ENCODE results near the gene ARHGAP24. TPM values are rescaled to one million over a fixed set of nuclear protein-coding genes. Genes with fewer than 3 reads are reported as not detected.

The ARHGAP24 gene
- total and polyA plus RNA-seq, 10 of the 15 experiments (the other 5 are each of a cell fraction or from before 2014, with no cell fraction given): 0.10 to 4.2 (median 0.52) TPM

DNA sequence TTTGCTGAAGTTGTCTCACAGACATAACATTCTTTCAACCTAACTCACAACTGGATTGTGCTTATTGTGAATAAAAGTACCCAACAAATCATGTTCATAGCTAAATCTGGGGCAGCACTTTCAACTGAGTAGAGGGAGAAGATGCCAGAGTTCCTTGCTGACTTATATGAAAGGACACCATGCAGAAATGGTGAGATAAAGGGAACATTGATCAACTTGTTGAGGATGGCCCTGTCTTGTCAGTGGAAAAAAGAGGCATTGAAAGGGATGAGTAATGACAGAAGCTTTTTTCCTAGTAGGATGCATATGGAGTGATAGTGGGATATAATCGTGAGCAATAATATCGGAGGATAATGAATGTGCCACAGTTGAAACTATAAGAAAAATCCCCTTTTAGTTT lies 221.7 kb downstream of the ARHGAP24 start:
- H3K79me2 ChIP-seq (ENCODE audit: control insufficient read depth, insufficient read depth, low read length): no peaks in the 10 kb centered on the region
- CTCF ChIA-PET: no interaction called here
- intact Hi-C loops (cut with micrococcal nuclease; ENCODE audit: unreplicated experiment) (no loop called here), in situ Hi-C loops (cut with MboI) (no loop called here)
- DNase-seq (ENCODE audit: low read depth, low spot score) (no peak), ATAC-seq (no peak), FAIRE-seq (no peak)
- H4K20me1 ChIP-seq (ENCODE audit: control insufficient read depth, insufficient read depth): no peaks in the 10 kb centered on the region
- H3K4me3 ChIP-seq: no peak overlapping the region
- H3K4me2 ChIP-seq (ENCODE audit: control insufficient read depth, insufficient read depth): no peak overlapping the region
- H3K36me3 ChIP-seq (ENCODE audit: control insufficient read depth in 2 of 2, insufficient read depth in 2 of 2, low read length in 1 of 2): no peaks in the 10 kb centered on the region
- TF ChIP-seq HCFC1 (IDR thresholded peaks at IDR 0.05; ENCODE audit: low read length) (no peak), USF2 (IDR thresholded peaks at IDR 0.05; ENCODE audit: borderline replicate concordance, low read depth, low read length) (no peak), STAT1 (conservative IDR thresholded peaks at IDR 0.05) (no peak), PAX8 (IDR thresholded peaks at IDR 0.05) (no peak), CREB1 (IDR thresholded peaks at IDR 0.05; ENCODE audit: low read depth) (no peak), BMI1 (IDR thresholded peaks at IDR 0.05; ENCODE audit: borderline replicate concordance) (no peak), BCL3 (IDR thresholded peaks at IDR 0.05; ENCODE audit: borderline replicate concordance, insufficient read depth, low read depth, low read length, poor library complexity, severe bottlenecking) (no peak)
- TF ChIP-seq, protein P1, sequence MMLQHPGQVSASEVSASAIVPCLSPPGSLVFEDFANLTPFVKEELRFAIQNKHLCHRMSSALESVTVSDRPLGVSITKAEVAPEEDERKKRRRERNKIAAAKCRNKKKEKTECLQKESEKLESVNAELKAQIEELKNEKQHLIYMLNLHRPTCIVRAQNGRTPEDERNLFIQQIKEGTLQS (IDR thresholded peaks at IDR 0.05; ENCODE audit: borderline replicate concordance, extremely low read depth, low read depth, low read length): no peak
- peaks cover 10% of the 10 kb centered on the region; the same call in 1 of the 2 replicates for H3K4me1 ChIP-seq (ENCODE audit: control insufficient read depth, insufficient read depth, low read length)
- no TSS peak for BruUV-seq (replicated peaks)
- RAD21 ChIA-PET (ENCODE audit: unreplicated experiment): no interaction called here
- no peak overlapping the region for H3K9ac ChIP-seq (ENCODE audit: control insufficient read depth, insufficient read depth, low read length)
- no peaks in the 10 kb centered on the region; the same call in 1 of the 3 replicates for H3K9me3 ChIP-seq (replicated peaks; ENCODE audit: control insufficient read depth, insufficient read depth, low read length)
- SMC1A ChIA-PET (ENCODE audit: uncharacterized antibody, unreplicated experiment): interaction anchor here (1.5 kb wide), 1 partner anchor 51 kb away, joined by 3 read pairs; no protein-coding TSS in a partner anchor
- POLR2A ChIA-PET: no interaction called here
- no peak overlapping the region for H3K27ac ChIP-seq (ENCODE audit: control insufficient read depth, insufficient read depth)
- H3K27me3 ChIP-seq (replicated peaks in 1 of 2; ENCODE audit: control insufficient read depth in 2 of 2, insufficient read depth in 2 of 2, low read length in 1 of 2): 0 out of 4 replicates have a peak, but pooled peaks cover 0 to 2% of the 10 kb centered on the region in 2 experiments
- H2AFZ ChIP-seq (ENCODE audit: control insufficient read depth, low read depth, low read length): no peak overlapping the region
- 100% methylated on average over 2 of the region's 2 CpGs for WGBS (ENCODE audit: insufficient coverage, insufficient replicate concordance, low lambda C conversion rate, missing lambda C conversion rate)
